Posterior vena cava (tissue), 2 donors: Measurements from ENCODE around the gene MACROD2. TPM values are rescaled to one million over a fixed set of nuclear protein-coding genes. Genes with fewer than 3 reads are reported as not detected.
"Not testable (repeated sequence)": the region's sequence is repeated elsewhere in the genome, so short reads cannot be mapped to it uniquely, and the experiment has no call there.

Experiments used
- DNase-seq: peaks from one replicate; pipeline ENCODE4 v3.0.0-alpha.2; 2020; ENCODE audit warnings: low spot score
- intact Hi-C, 2 donors: fragments of 100-400 bp; cut with DNase I; formaldehyde crosslinking; loops; one replicate each; pipeline versions ENCODE4 v1.14.1 to v1.14.2; 2022 to 2023
- total RNA-seq, 2 donors: library from RNA; stranded (reverse); fragmentation: NEBNext Ultra II Directional; extraction: Animal tissue kit (Norgen Biotek cat#: 25700); gene quantifications; one replicate each; pipeline ENCODE4 v1.2.1, GENCODE V29; 2021
- donor health status: DM: yes; HTN: yes; CAD: no.
- donor health status: DM: yes; HTN: yes; CAD: no.

The MACROD2 gene
- total RNA-seq, 2 donors from 2014 or later: 15.5 to 25.5 TPM

- intact Hi-C loops: no loop called here
- no peak for DNase-seq
Observed at GRCh38 chr20:15767586-15767985, 1772.3 kb downstream of the MACROD2 start.

GRCh38 chr20:15767999-15768741 lies 1772.9 kb downstream of the MACROD2 start:
- intact Hi-C loops: no loop called here
- DNase-seq: no peak

- intact Hi-C loops: no loop called here
- no peak for DNase-seq
Observed at GRCh38 chr20:15772826-15773225, 1777.5 kb downstream of the MACROD2 start.

- DNase-seq: no peak
- intact Hi-C loops: no loop called here
Observed at GRCh38 chr20:15774926-15775325, 1779.6 kb downstream of the MACROD2 start.

GRCh38 chr20:15776770-15777466 lies 1781.6 kb downstream of the MACROD2 start:
- no peak for DNase-seq
- intact Hi-C loops: no loop called here

GRCh38 chr20:15784020-15784419 lies 1788.7 kb downstream of the MACROD2 start:
- no peak for DNase-seq

GRCh38 chr20:15789079-15789478 lies 1793.8 kb downstream of the MACROD2 start:
- intact Hi-C loops: no loop called here
- DNase-seq: no peak

More at GRCh38 chr20:15784020-15784419, 1788.7 kb downstream of the MACROD2 start:
- intact Hi-C loops: no loop called here

GRCh38 chr20:15792855-15793254 lies 1797.5 kb downstream of the MACROD2 start:
- intact Hi-C loops: loop anchor here in 1 of 2 donors (5.0 kb wide), 1 partner anchor 1221 kb away; no protein-coding TSS in a partner anchor
- no peak for DNase-seq

GRCh38 chr20:15794409-15794808 lies 1799.1 kb downstream of the MACROD2 start:
- DNase-seq: no peak
- intact Hi-C loops: loop anchor here in 1 of 2 donors (5.0 kb wide), 1 partner anchor 1222 kb away; no protein-coding TSS in a partner anchor

GRCh38 chr20:15795305-15796019 lies 1800.1 kb downstream of the MACROD2 start:
- intact Hi-C loops: no loop called here
- DNase-seq: no peak

GRCh38 chr20:15799871-15800270 lies 1804.6 kb downstream of the MACROD2 start:
- intact Hi-C loops: no loop called here
- no peak for DNase-seq

- intact Hi-C loops: no loop called here
- DNase-seq: no peak
Observed at GRCh38 chr20:15802020-15802419, 1806.7 kb downstream of the MACROD2 start.

GRCh38 chr20:15805154-15805553 lies 1809.8 kb downstream of the MACROD2 start:
- DNase-seq: no peak
- intact Hi-C loops: no loop called here

- intact Hi-C loops: no loop called here
- no peak for DNase-seq
Observed at GRCh38 chr20:15806105-15806504, 1810.8 kb downstream of the MACROD2 start.

GRCh38 chr20:15807271-15807670 lies 1812.0 kb downstream of the MACROD2 start:
- no peak for DNase-seq
- intact Hi-C loops: no loop called here

GRCh38 chr20:15807771-15808170 lies 1812.5 kb downstream of the MACROD2 start:
- DNase-seq, intact Hi-C loops: not testable (repeated sequence)

GRCh38 chr20:15811951-15812350 lies 1816.6 kb downstream of the MACROD2 start:
- no peak for DNase-seq
- intact Hi-C loops: loop anchor here in 1 of 2 donors (10.0 kb wide), 1 partner anchor 757 kb away; no protein-coding TSS in a partner anchor

- intact Hi-C loops: loop anchor here in 1 of 2 donors (10.0 kb wide), 1 partner anchor 758 kb away; no protein-coding TSS in a partner anchor
- no peak for DNase-seq
Observed at GRCh38 chr20:15812696-15813095, 1817.4 kb downstream of the MACROD2 start.

GRCh38 chr20:15814360-15814759 lies 1819.0 kb downstream of the MACROD2 start:
- intact Hi-C loops: loop anchor here in 1 of 2 donors (10.0 kb wide), 1 partner anchor 760 kb away; no protein-coding TSS in a partner anchor
- DNase-seq: no peak

- no peak for DNase-seq
- intact Hi-C loops: loop anchor here in 1 of 2 donors (10.0 kb wide), 1 partner anchor 760 kb away; no protein-coding TSS in a partner anchor
Observed at GRCh38 chr20:15814911-15815310, 1819.6 kb downstream of the MACROD2 start.
